GM23338 (cell line): ENCODE data around the gene ABCA4.
A peak's percentile ranks its signal among the peaks of the same experiment; 100 is the strongest.

ENCODE experiments used
- CTCF ChIP-seq, 2 experiments: fragments of 200-600 bp in 1 of 2; sonication (generic) in 1 of 2; conservative IDR thresholded peaks; 2 replicates each; pipeline versions ENCODE4 v1.5.1 to v1.6.1; 2016 to 2017; ENCODE audit warnings: antibody characterized with exemption in 2 of 2, low read depth in 2 of 2, mild to moderate bottlenecking in 2 of 2, moderate library complexity in 1 of 2
- POLR2AphosphoS5 ChIP-seq: IDR thresholded peaks from 2 replicates; pipeline ENCODE4 v1.6.1; 2016; ENCODE audit warnings: antibody characterized with exemption, low read depth
- ZNF331 ChIP-seq: fragments of 250-450 bp; sonication (Bioruptor Pico); IDR thresholded peaks from 2 replicates; pipeline ENCODE4 v1.5.0; 2020; ENCODE audit warnings: low read depth, mild to moderate bottlenecking, moderate library complexity

GRCh38 chr1:94068999-94069918, 51.7 kb downstream of the ABCA4 start:
- TF ChIP-seq CTCF (conservative IDR thresholded peaks at IDR 0.05; ENCODE audit: low read depth in 2 of 2) (no peak), POLR2AphosphoS5 (0 out of 2 replicates have a peak, but pooled peaks have one; percentile 22), ZNF331 (CRISPR knock-in tag) (no peak)
